ENCODE results near the gene KCNK7.

DNA sequence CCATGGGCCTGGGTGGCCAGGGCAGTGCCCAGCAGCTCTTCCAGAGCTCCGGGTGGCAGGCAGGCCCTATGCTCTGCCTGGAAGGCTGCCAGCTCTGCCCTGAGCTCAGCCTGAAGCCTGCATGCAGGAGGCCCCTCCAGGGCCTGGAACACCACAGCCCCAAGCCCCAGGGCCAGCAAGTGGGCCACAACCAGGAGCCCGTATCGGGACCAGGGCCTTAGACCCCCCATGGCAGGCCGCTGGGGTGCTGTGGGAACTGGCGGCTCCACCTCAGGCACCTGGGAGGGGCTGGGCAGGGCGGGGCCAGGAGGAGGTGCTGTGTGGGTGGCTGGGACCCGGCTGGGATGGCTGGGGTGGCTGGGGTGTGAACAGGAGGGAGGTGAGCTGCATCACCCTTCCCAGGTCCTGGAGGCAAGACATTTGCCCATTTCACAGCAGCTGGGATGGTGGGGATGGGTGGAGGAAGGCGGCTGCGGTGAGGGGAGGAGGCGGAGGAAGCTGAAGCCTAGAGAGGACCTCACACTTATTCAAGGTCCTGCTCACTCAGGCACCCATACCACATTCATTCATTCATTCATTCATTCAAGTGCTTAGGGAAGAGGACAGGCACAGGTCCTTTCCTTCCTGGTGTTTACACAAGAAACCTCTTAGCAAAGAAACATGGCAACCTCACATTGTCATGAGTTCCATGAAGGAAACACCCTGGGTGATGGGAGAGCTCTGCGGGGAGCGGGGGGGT, at the start of gene KCNK7:
- no peak for TF ChIP-seq POLR2A (IDR thresholded peaks at IDR 0.05)
- TF ChIP-seq, protein P1, sequence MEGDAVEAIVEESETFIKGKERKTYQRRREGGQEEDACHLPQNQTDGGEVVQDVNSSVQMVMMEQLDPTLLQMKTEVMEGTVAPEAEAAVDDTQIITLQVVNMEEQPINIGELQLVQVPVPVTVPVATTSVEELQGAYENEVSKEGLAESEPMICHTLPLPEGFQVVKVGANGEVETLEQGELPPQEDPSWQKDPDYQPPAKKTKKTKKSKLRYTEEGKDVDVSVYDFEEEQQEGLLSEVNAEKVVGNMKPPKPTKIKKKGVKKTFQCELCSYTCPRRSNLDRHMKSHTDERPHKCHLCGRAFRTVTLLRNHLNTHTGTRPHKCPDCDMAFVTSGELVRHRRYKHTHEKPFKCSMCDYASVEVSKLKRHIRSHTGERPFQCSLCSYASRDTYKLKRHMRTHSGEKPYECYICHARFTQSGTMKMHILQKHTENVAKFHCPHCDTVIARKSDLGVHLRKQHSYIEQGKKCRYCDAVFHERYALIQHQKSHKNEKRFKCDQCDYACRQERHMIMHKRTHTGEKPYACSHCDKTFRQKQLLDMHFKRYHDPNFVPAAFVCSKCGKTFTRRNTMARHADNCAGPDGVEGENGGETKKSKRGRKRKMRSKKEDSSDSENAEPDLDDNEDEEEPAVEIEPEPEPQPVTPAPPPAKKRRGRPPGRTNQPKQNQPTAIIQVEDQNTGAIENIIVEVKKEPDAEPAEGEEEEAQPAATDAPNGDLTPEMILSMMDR (IDR thresholded peaks at IDR 0.05): no peak

Measured in uterus (tissue), 2 donors.